OCI-LY7 (cell line): ENCODE data around the gene MYMX. TPM values are rescaled to one million over a fixed set of nuclear protein-coding genes. Genes with fewer than 3 reads are reported as not detected.

Source experiments
- BruUV-seq: library from RNA; stranded (reverse); fragments of 400-500 nt; replicated peaks from 2 replicates; lab custom pipeline; 2021; lab: Mats Ljungman, UMichigan
- CTCF ChIA-PET: fragments of 300-600 bp; sonication (Branson Sonifier 250); formaldehyde crosslinking; loops from one replicate; lab custom pipeline; 2022; ENCODE audit warnings: antibody characterized with exemption; ENCODE audit not compliant: unreplicated experiment; lab: Charles Lee
- POLR2A ChIA-PET: fragments of 300-600 bp; sonication (Branson Sonifier 250); formaldehyde crosslinking; loops from one replicate; lab custom pipeline; 2022; ENCODE audit warnings: antibody characterized with exemption; lab: Charles Lee
- DNase-seq: peaks from one replicate; pipeline ENCODE4 v3.0.0-alpha.2; 2015; ENCODE audit warnings: low spot score
- H2AFZ ChIP-seq: fragments of 200-600 bp; sonication (generic), shearing (Covaris generic); 2 replicates; pipeline ENCODE4 v1.6.1; 2014; ENCODE audit warnings: mild to moderate bottlenecking, antibody characterized with exemption, low read length, moderate library complexity
- H3K27ac ChIP-seq: fragments of 200-600 bp; sonication (generic); 2 replicates; pipeline ENCODE4 v1.5.1; 2014; ENCODE audit warnings: mixed run types, low read depth, mild to moderate bottlenecking, moderate library complexity, low read length, inconsistent platforms; ENCODE audit not compliant: poor library complexity, severe bottlenecking
- H3K36me3 ChIP-seq: fragments of 200-600 bp; sonication (generic); 2 replicates; pipeline ENCODE4 v1.6.1; 2014; ENCODE audit warnings: mild to moderate bottlenecking, antibody characterized with exemption, low read length, moderate library complexity, mixed read lengths; ENCODE audit not compliant: insufficient read depth
- H3K4me1 ChIP-seq: fragments of 200-600 bp; sonication (generic); 2 replicates; pipeline ENCODE4 v1.5.1; 2014; ENCODE audit warnings: mild to moderate bottlenecking, low read length; ENCODE audit not compliant: insufficient read depth, poor library complexity, severe bottlenecking
- H3K4me2 ChIP-seq: fragments of 200-600 bp; sonication (generic); 2 replicates; pipeline ENCODE4 v1.6.1; 2014; ENCODE audit warnings: mild to moderate bottlenecking, low read length
- H3K4me3 ChIP-seq: fragments of 200-600 bp; sonication (generic); 2 replicates; pipeline ENCODE4 v1.5.1; 2014; ENCODE audit warnings: mild to moderate bottlenecking, low read depth, low read length; ENCODE audit not compliant: poor library complexity, severe bottlenecking
- H3K79me2 ChIP-seq: fragments of 200-600 bp; sonication (generic); 2 replicates; pipeline ENCODE4 v1.6.1; 2016; ENCODE audit warnings: low read depth, mild to moderate bottlenecking, low read length, moderate library complexity, mixed read lengths; ENCODE audit not compliant: insufficient read depth
- H3K9me2 ChIP-seq: fragments of 200-600 bp; sonication (generic); 2 replicates; pipeline ENCODE4 v1.6.1; 2016; ENCODE audit warnings: mild to moderate bottlenecking, low read length, mixed read lengths; ENCODE audit not compliant: insufficient read depth
- H3K9me3 ChIP-seq: fragments of 200-600 bp; sonication (generic); 2 replicates; pipeline ENCODE4 v1.6.1; 2014; ENCODE audit warnings: mild to moderate bottlenecking, mixed run types, low read length, mixed read lengths
- H4K20me1 ChIP-seq: fragments of 200-600 bp; sonication (generic); 2 replicates; pipeline ENCODE4 v1.6.1; 2014; ENCODE audit warnings: mild to moderate bottlenecking, antibody characterized with exemption, low read length, moderate library complexity, mixed read lengths; ENCODE audit not compliant: insufficient read depth
- EZH2phosphoT487 ChIP-seq: fragments of 200-600 bp; sonication (generic); IDR thresholded peaks from 2 replicates; pipeline ENCODE4 v1.6.1; 2018; ENCODE audit warnings: low read depth, borderline replicate concordance, mild to moderate bottlenecking, mixed run types, antibody characterized with exemption, low read length, moderate library complexity, mixed read lengths
- intact Hi-C: fragments of 100-400 bp; cut with micrococcal nuclease; formaldehyde crosslinking; loops from one replicate; pipeline ENCODE4 v1.10.0; 2022; ENCODE audit not compliant: unreplicated experiment
- total RNA-seq, 2 experiments: library from RNA; depleted of rRNA in 1 of 2; stranded (reverse); fragments of >200 nt in 1 of 2; shearing (Covaris generic) in 1 of 2; gene quantifications; 2 replicates each; pipeline ENCODE4 v1.2.3, GENCODE V29; 2014 to 2022
- TF ChIP-seq, protein P1 (sequence below): fragments of 200-600 bp; sonication (generic); conservative IDR thresholded peaks from 2 replicates; pipeline ENCODE4 v1.5.1; 2014; ENCODE audit warnings: mild to moderate bottlenecking, antibody characterized with exemption, low read length, moderate library complexity, mixed read lengths

MYMX gene
- total RNA-seq, 2 experiments from 2014 or later = not detected

DNA sequence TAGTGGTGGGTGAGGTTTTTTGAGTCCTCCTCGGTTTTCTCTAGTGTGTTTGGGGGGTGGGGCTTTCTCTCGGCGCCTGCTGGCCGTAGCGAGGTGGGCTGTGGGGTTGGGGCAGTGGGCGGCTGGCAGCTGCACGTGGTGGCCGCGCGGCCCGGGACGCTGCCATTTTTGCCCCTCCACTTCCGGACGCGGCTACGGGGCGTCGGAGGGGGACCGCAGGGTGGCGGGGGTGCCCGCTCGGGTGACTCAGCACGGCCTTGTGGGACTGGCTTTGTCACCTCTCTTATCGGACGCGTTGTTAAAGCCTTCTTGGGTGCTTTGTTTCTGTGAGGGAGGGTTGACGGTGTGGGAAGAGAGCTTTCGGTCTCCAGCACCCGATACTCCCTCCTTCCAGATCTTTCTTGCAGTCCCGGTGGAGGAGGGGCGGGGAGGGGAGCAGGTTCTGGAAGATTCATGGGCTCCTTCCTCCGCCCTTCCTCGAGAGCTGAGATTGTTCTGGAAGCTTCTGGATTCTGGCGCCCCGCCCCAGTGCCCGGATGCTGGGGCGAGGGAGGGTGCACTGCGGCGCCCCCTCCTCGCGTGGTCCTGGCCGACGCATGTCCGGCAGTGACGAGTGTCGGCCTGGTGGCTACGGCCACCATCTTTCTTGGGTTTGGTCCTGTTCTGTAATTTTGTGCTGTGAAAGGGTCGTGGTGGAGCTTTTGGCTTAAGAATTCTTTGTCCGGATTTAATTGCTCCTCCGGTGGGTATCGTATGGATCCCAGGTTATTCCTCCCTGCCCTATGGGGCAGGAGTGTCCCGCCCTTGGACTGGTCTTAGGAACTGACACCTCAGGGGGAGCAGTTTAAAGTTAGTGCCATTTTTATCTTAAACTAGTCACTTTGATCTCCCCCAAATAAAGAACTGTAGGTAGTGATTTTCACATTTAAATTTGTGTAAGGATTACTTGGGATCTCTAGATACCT, 30.9 kb downstream of the MYMX start:
- intact Hi-C loops = loop anchor here (2.0 kb wide), 1 partner anchor 25 kb away; the partner anchor contains the start of gene SLC29A1
- Histone ChIP-seq H3K4me3 (peak overlapping the region; percentile 93), H3K4me1 (peaks cover 45% of the 10 kb centered on the region), H3K9me2 (no peaks in the 10 kb centered on the region), H3K4me2 (peak overlapping the region; percentile 98), H2AFZ (no peak overlapping the region), H3K36me3 (peaks cover 57% of the 10 kb centered on the region), H3K79me2 (peaks cover 52% of the 10 kb centered on the region), H3K9me3 (no peaks in the 10 kb centered on the region), H4K20me1 (peaks cover 46% of the 10 kb centered on the region), H3K27ac (peak overlapping the region; percentile 81)
- CTCF ChIA-PET = interaction anchor here (0.5 kb wide), 1 partner anchor 26 kb away, joined by 4 read pairs; no protein-coding TSS in a partner anchor
- TF ChIP-seq EZH2phosphoT487 = no peak
- TF ChIP-seq, protein P1, sequence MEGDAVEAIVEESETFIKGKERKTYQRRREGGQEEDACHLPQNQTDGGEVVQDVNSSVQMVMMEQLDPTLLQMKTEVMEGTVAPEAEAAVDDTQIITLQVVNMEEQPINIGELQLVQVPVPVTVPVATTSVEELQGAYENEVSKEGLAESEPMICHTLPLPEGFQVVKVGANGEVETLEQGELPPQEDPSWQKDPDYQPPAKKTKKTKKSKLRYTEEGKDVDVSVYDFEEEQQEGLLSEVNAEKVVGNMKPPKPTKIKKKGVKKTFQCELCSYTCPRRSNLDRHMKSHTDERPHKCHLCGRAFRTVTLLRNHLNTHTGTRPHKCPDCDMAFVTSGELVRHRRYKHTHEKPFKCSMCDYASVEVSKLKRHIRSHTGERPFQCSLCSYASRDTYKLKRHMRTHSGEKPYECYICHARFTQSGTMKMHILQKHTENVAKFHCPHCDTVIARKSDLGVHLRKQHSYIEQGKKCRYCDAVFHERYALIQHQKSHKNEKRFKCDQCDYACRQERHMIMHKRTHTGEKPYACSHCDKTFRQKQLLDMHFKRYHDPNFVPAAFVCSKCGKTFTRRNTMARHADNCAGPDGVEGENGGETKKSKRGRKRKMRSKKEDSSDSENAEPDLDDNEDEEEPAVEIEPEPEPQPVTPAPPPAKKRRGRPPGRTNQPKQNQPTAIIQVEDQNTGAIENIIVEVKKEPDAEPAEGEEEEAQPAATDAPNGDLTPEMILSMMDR = no peak
- POLR2A ChIA-PET = interaction anchor here (0.6 to 3.5 kb wide), 7 partner anchors 9 to 535 kb away, joined by 3 to 22 read pairs (median 5); partner anchors contain the start of gene SLC35B2
- peak; percentile 74 for DNase-seq
- BruUV-seq = no TSS peak

DNA sequence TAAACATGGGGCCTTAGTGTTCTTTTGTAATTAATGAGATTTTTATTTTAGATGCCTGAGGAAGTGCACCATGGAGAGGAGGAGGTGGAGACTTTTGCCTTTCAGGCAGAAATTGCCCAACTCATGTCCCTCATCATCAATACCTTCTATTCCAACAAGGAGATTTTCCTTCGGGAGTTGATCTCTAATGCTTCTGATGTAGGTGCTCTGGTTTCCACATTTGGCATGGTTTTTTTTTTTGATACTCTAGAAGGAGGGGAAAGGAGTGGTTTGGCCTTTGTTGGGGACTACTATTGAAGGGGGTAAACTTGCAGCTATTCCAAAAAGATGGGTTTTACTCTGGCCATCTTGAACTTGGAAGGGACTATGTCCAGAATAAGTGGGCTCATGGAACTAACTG, 31.9 kb downstream of the MYMX start:
- Histone ChIP-seq H3K4me2 (peak overlapping the region; percentile 98), H3K9me3 (no peaks in the 10 kb centered on the region), H3K4me1 (peaks cover 50% of the 10 kb centered on the region), H2AFZ (no peak overlapping the region), H3K9me2 (no peaks in the 10 kb centered on the region), H3K27ac (peak overlapping the region; percentile 81), H3K79me2 (peaks cover 52% of the 10 kb centered on the region), H3K36me3 (peaks cover 66% of the 10 kb centered on the region), H3K4me3 (peak overlapping the region; percentile 93), H4K20me1 (peaks cover 51% of the 10 kb centered on the region)
- intact Hi-C loops = no loop called here
- no TSS peak for BruUV-seq
- TF ChIP-seq EZH2phosphoT487 = no peak
- TF ChIP-seq, protein P1 = no peak
- CTCF ChIA-PET = interaction anchor here (1.0 kb wide), 1 partner anchor 76 kb away, joined by 3 read pairs; no protein-coding TSS in a partner anchor
- DNase-seq = no peak
- POLR2A ChIA-PET = interaction anchor here (0.7 to 3.5 kb wide), 3 partner anchors 14 to 186 kb away, joined by 3 to 22 read pairs (median 8); no protein-coding TSS in a partner anchor
